ENCODE measurements around the gene ZNF124.

The ZNF124 gene

DNA sequence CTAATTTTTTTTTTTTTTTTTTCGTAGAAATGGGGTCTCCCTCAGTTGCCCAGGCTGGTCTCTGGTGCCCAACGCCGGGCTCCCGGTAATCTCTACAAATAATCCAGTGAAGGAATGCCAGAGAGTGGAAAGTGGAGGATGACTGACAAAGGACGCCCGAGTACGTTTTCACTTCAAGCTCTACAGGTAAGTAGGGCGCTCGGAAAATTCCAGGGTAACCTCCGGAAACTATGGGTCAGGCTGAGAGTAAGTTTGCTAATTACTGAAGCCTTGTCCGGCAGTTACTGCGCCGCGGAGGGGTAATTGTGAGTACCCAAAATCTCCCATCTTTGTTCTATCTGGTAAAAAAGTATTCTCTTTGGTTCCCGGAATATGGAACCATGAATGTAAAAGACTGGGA, 65.9 kb downstream of the ZNF124 start:
- TF ChIP-seq, protein P1, sequence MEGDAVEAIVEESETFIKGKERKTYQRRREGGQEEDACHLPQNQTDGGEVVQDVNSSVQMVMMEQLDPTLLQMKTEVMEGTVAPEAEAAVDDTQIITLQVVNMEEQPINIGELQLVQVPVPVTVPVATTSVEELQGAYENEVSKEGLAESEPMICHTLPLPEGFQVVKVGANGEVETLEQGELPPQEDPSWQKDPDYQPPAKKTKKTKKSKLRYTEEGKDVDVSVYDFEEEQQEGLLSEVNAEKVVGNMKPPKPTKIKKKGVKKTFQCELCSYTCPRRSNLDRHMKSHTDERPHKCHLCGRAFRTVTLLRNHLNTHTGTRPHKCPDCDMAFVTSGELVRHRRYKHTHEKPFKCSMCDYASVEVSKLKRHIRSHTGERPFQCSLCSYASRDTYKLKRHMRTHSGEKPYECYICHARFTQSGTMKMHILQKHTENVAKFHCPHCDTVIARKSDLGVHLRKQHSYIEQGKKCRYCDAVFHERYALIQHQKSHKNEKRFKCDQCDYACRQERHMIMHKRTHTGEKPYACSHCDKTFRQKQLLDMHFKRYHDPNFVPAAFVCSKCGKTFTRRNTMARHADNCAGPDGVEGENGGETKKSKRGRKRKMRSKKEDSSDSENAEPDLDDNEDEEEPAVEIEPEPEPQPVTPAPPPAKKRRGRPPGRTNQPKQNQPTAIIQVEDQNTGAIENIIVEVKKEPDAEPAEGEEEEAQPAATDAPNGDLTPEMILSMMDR (IDR thresholded peaks at IDR 0.05; ENCODE audit: control insufficient read depth, extremely low read depth, insufficient read depth): no peak
- DNase-seq (ENCODE audit: low read depth): no peak
- H3K4me3 ChIP-seq (ENCODE audit: low read depth, low read length): no peak overlapping the region

All from LNCaP clone FGC (cell line).